ENCODE measurements around the gene SLC2A2. TPM values are rescaled to one million over a fixed set of nuclear protein-coding genes. Genes with fewer than 3 reads are reported as not detected.

Gene SLC2A2
- total RNA-seq, 1 donor from 2014 or later: not detected

GRCh38 chr3:170999737-171000242 lies 26.7 kb downstream of the SLC2A2 start:
- Mint-ChIP-seq H3K36me3 (ENCODE audit: unreplicated experiment) (no peaks in the 10 kb centered on the region), H3K4me1 (ENCODE audit: low read depth, unreplicated experiment) (no peaks in the 10 kb centered on the region), H3K4me3 (ENCODE audit: unreplicated experiment) (no peak overlapping the region), H3K27me3 (ENCODE audit: unreplicated experiment) (no peaks in the 10 kb centered on the region), H3K9me3 (ENCODE audit: unreplicated experiment) (no peaks in the 10 kb centered on the region), H3K27ac (ENCODE audit: unreplicated experiment) (no peak overlapping the region)
- DNase-seq: no peak
- TF ChIP-seq CTCF (IDR thresholded peaks at IDR 0.05; ENCODE audit: partially characterized antibody, unreplicated experiment): no peak

DNA sequence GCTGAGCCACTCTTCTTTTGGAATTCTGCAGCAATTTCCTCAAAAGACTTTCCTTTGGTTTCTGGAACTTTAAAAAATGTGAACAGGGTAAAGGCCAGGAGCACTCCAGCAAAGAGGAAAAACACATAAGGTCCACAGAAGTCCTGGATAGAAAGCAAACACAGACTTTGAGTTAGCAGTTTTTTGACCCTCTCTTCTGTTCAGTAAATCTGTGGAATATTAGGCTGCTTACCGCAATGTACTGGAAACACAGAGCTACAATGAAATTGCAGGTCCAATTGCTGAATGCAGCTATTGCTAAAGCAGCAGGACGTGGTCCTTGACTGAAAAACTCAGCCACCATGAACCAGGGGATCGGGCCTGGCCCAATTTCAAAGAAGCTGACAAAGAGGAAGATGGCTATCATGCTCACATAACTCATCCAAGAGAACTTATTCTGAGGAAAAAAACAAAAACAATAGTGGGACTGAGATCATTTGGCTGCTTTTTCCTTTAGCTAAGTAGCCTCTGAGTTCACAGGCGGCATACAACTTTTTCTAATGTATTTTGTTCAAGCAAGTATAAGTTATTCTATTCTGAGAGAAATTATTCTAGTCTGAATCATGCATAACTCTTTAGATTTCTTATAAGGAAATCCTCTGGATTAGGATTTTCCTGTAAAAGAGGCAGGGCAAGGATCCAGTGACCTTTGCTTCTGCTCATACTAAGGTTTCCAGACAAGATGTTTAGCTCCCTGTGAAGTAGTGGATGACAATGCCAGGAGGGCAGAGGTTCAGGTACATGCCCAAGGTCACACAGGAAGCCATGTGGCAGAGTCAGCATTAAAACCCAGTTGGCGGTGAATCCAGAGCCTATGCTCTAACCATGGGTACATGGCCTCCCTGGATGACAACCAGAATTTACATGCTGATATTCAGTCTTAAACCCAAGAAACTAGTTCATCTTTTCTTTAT lies 28.3 kb downstream of the SLC2A2 start:
- H3K27ac Mint-ChIP-seq (ENCODE audit: unreplicated experiment): no peak overlapping the region
- no peak for TF ChIP-seq CTCF (IDR thresholded peaks at IDR 0.05; ENCODE audit: partially characterized antibody, unreplicated experiment)
- no peaks in the 10 kb centered on the region for H3K9me3 Mint-ChIP-seq (ENCODE audit: unreplicated experiment)
- no peaks in the 10 kb centered on the region for H3K4me1 Mint-ChIP-seq (ENCODE audit: low read depth, unreplicated experiment)
- no peak overlapping the region for H3K4me3 Mint-ChIP-seq (ENCODE audit: unreplicated experiment)
- no peaks in the 10 kb centered on the region for H3K27me3 Mint-ChIP-seq (ENCODE audit: unreplicated experiment)
- no peaks in the 10 kb centered on the region for H3K36me3 Mint-ChIP-seq (ENCODE audit: unreplicated experiment)
- DNase-seq: no peak

DNA sequence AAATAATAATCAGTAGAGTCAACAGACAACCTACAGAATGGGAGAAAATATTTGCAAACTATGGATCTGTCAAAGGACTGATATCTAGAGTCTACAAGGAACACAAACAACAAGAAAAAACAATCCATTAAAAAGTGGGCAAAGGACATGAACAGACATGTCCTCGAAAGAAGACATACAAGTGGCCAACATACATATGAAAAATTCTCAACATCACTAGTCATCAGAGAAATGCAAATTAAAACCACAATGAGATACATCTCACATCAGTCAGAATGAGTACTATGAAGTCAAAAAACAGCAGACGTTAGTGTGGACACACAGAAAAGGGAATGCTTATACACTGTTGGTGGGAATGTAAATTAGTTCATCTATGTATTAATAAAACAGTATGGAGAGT lies 33.7 kb downstream of the SLC2A2 start:
- DNase-seq: no peak
- no peaks in the 10 kb centered on the region for H3K27me3 Mint-ChIP-seq (ENCODE audit: unreplicated experiment)

GRCh38 chr3:170991664-170992063 lies 34.9 kb downstream of the SLC2A2 start:
- no peak for DNase-seq
- no peak for TF ChIP-seq CTCF (IDR thresholded peaks at IDR 0.05; ENCODE audit: partially characterized antibody, unreplicated experiment)
- H3K27ac Mint-ChIP-seq (ENCODE audit: unreplicated experiment): no peak overlapping the region
- H3K27me3 Mint-ChIP-seq (ENCODE audit: unreplicated experiment): no peaks in the 10 kb centered on the region
- H3K4me1 Mint-ChIP-seq (ENCODE audit: low read depth, unreplicated experiment): no peaks in the 10 kb centered on the region
- peaks cover 1% of the 10 kb centered on the region for H3K9me3 Mint-ChIP-seq (ENCODE audit: unreplicated experiment)
- peaks cover 6% of the 10 kb centered on the region for H3K36me3 Mint-ChIP-seq (ENCODE audit: unreplicated experiment)
- H3K4me3 Mint-ChIP-seq (ENCODE audit: unreplicated experiment): no peak overlapping the region

More for the DNA sequence above, 33.7 kb downstream of the SLC2A2 start:
- no peak overlapping the region for H3K27ac Mint-ChIP-seq (ENCODE audit: unreplicated experiment)
- H3K4me3 Mint-ChIP-seq (ENCODE audit: unreplicated experiment): no peak overlapping the region
- no peaks in the 10 kb centered on the region for H3K4me1 Mint-ChIP-seq (ENCODE audit: low read depth, unreplicated experiment)
- H3K9me3 Mint-ChIP-seq (ENCODE audit: unreplicated experiment): peaks cover 1% of the 10 kb centered on the region
- peaks cover 6% of the 10 kb centered on the region for H3K36me3 Mint-ChIP-seq (ENCODE audit: unreplicated experiment)
- no peak for TF ChIP-seq CTCF (IDR thresholded peaks at IDR 0.05; ENCODE audit: partially characterized antibody, unreplicated experiment)

- no peak for DNase-seq
- peaks cover 9% of the 10 kb centered on the region for H3K36me3 Mint-ChIP-seq (ENCODE audit: unreplicated experiment)
- no peak overlapping the region for H3K4me3 Mint-ChIP-seq (ENCODE audit: unreplicated experiment)
- no peaks in the 10 kb centered on the region for H3K4me1 Mint-ChIP-seq (ENCODE audit: low read depth, unreplicated experiment)
- no peaks in the 10 kb centered on the region for H3K27me3 Mint-ChIP-seq (ENCODE audit: unreplicated experiment)
- no peak for TF ChIP-seq CTCF (IDR thresholded peaks at IDR 0.05; ENCODE audit: partially characterized antibody, unreplicated experiment)
- H3K27ac Mint-ChIP-seq (ENCODE audit: unreplicated experiment): no peak overlapping the region
- peaks cover 1% of the 10 kb centered on the region for H3K9me3 Mint-ChIP-seq (ENCODE audit: unreplicated experiment)
These were observed 37.3 kb downstream of the SLC2A2 start for GRCh38 chr3:170989100-170989648.
